Stomach (tissue), 4 donors: ENCODE results near the gene PYGO2.

Experiments used
- CTCF ChIP-seq, 7 experiments: fragments of 450-650 bp in 4 of 7; fragments of 200-600 bp in 3 of 7; sonication (generic) in 3 of 7; IDR thresholded peaks; one replicate each; pipeline ENCODE4 v1.5.1; 2016 to 2019; ENCODE audit warnings: antibody characterized with exemption in 7 of 7, control low read depth in 2 of 7, mild to moderate bottlenecking in 1 of 7
- POLR2A ChIP-seq, 4 donors: fragments of 450-650 bp; IDR thresholded peaks; one replicate each; pipeline ENCODE4 v1.6.1; 2016; ENCODE audit warnings: antibody characterized with exemption in 4 of 4, control low read depth in 2 of 4, mild to moderate bottlenecking in 1 of 4, moderate library complexity in 1 of 4

- TF ChIP-seq CTCF (IDR thresholded peaks at IDR 0.05) (no peak), POLR2A (IDR thresholded peaks at IDR 0.05) (no peak)
These were observed 35.6 kb upstream of the PYGO2 start for GRCh38 chr1:154996966-154997701.
